Stomach (tissue), 4 donors: ENCODE data around the gene CRACR2A.

ENCODE experiments used
- CTCF ChIP-seq, 7 experiments: fragments of 450-650 bp in 4 of 7; fragments of 200-600 bp in 3 of 7; sonication (generic) in 3 of 7; IDR thresholded peaks; one replicate each; pipeline ENCODE4 v1.5.1; 2016 to 2019; ENCODE audit warnings: antibody characterized with exemption in 7 of 7, control low read depth in 2 of 7, mild to moderate bottlenecking in 1 of 7
- EP300 ChIP-seq: sonication (generic); formaldehyde crosslinking; IDR thresholded peaks from one replicate; pipeline ENCODE4 v1.6.1; 2017; ENCODE audit warnings: antibody characterized with exemption
- POLR2A ChIP-seq, 4 donors: fragments of 450-650 bp; IDR thresholded peaks; one replicate each; pipeline ENCODE4 v1.6.1; 2016; ENCODE audit warnings: antibody characterized with exemption in 4 of 4, control low read depth in 2 of 4, mild to moderate bottlenecking in 1 of 4, moderate library complexity in 1 of 4
- POLR2AphosphoS5 ChIP-seq, 3 donors: sonication (generic); formaldehyde crosslinking; IDR thresholded peaks; one replicate each; pipeline ENCODE4 v1.6.1; 2016; ENCODE audit warnings: antibody characterized with exemption in 3 of 3

- TF ChIP-seq CTCF (IDR thresholded peaks at IDR 0.05) (no peak), POLR2A (IDR thresholded peaks at IDR 0.05) (no peak), EP300 (no peak), POLR2AphosphoS5 (IDR thresholded peaks at IDR 0.05) (no peak)
These were observed 155.2 kb downstream of the CRACR2A start for GRCh38 chr12:3597526-3598210.
